ENCODE data around the gene SEMA4F.
"Not testable (repeated sequence)": the region's sequence is repeated elsewhere in the genome, so short reads cannot be mapped to it uniquely, and the experiment has no call there.

SEMA4F gene

GRCh38 chr2:74630454-74630853 is 23.6 kb upstream of the SEMA4F start:
- not testable (repeated sequence) for H3K27ac ChIP-seq (ENCODE audit: low read depth, low read length); H3K27me3 ChIP-seq (ENCODE audit: control insufficient read depth in 5 of 5, insufficient read depth in 4 of 5, low read length in 5 of 5); H3K4me3 ChIP-seq (ENCODE audit: low read depth in 1 of 5, low read length in 5 of 5); H3K4me1 ChIP-seq (ENCODE audit: control insufficient read depth in 5 of 5, insufficient read depth in 5 of 5, low read length in 5 of 5); H3K36me3 ChIP-seq (ENCODE audit: control insufficient read depth in 5 of 5, insufficient read depth in 5 of 5, low read length in 5 of 5); H3K9me3 ChIP-seq (ENCODE audit: control insufficient read depth in 5 of 5, low read length in 5 of 5); H3K9ac ChIP-seq (ENCODE audit: low read length in 5 of 5)

- Histone ChIP-seq H3K4me1 (ENCODE audit: control insufficient read depth in 5 of 5, insufficient read depth in 5 of 5, low read length in 5 of 5) (peaks cover 0 to 5% (median 0%) of the 10 kb centered on the region in 5 donors), H3K36me3 (ENCODE audit: control insufficient read depth in 5 of 5, insufficient read depth in 5 of 5, low read length in 5 of 5) (no peaks in the 10 kb centered on the region), H3K9ac (ENCODE audit: low read length in 5 of 5) (no peak overlapping the region), H3K4me3 (ENCODE audit: low read depth in 1 of 5, low read length in 5 of 5) (no peak overlapping the region), H3K27ac (ENCODE audit: low read depth, low read length) (no peak overlapping the region), H3K9me3 (ENCODE audit: control insufficient read depth in 5 of 5, low read length in 5 of 5) (no peaks in the 10 kb centered on the region), H3K27me3 (ENCODE audit: control insufficient read depth in 5 of 5, insufficient read depth in 4 of 5, low read length in 5 of 5) (no peaks in the 10 kb centered on the region)
Measured at GRCh38 chr2:74632209-74632938, 21.7 kb upstream of the SEMA4F start.

GRCh38 chr2:74632939-74633312 is 21.1 kb upstream of the SEMA4F start:
- H3K9ac ChIP-seq (ENCODE audit: low read length in 5 of 5): no peak overlapping the region
- H3K27me3 ChIP-seq (ENCODE audit: control insufficient read depth in 5 of 5, insufficient read depth in 4 of 5, low read length in 5 of 5): no peaks in the 10 kb centered on the region
- no peak overlapping the region for H3K4me3 ChIP-seq (ENCODE audit: low read depth in 1 of 5, low read length in 5 of 5)
- H3K9me3 ChIP-seq (ENCODE audit: control insufficient read depth in 5 of 5, low read length in 5 of 5): no peaks in the 10 kb centered on the region
- H3K4me1 ChIP-seq (ENCODE audit: control insufficient read depth in 5 of 5, insufficient read depth in 5 of 5, low read length in 5 of 5): peaks cover 0 to 5% (median 0%) of the 10 kb centered on the region in 5 donors
- H3K27ac ChIP-seq (ENCODE audit: low read depth, low read length): no peak overlapping the region
- H3K36me3 ChIP-seq (ENCODE audit: control insufficient read depth in 5 of 5, insufficient read depth in 5 of 5, low read length in 5 of 5): no peaks in the 10 kb centered on the region

GRCh38 chr2:74639550-74639949 is 14.5 kb upstream of the SEMA4F start:
- no peak overlapping the region for H3K9ac ChIP-seq (ENCODE audit: low read length in 5 of 5)
- H3K27me3 ChIP-seq (ENCODE audit: control insufficient read depth in 5 of 5, insufficient read depth in 4 of 5, low read length in 5 of 5): no peaks in the 10 kb centered on the region
- H3K27ac ChIP-seq (ENCODE audit: low read depth, low read length): no peak overlapping the region
- H3K4me3 ChIP-seq (ENCODE audit: low read depth in 1 of 5, low read length in 5 of 5): no peak overlapping the region
- no peaks in the 10 kb centered on the region for H3K4me1 ChIP-seq (ENCODE audit: control insufficient read depth in 5 of 5, insufficient read depth in 5 of 5, low read length in 5 of 5)
- H3K9me3 ChIP-seq (ENCODE audit: control insufficient read depth in 5 of 5, low read length in 5 of 5): no peaks in the 10 kb centered on the region
- H3K36me3 ChIP-seq (ENCODE audit: control insufficient read depth in 5 of 5, insufficient read depth in 5 of 5, low read length in 5 of 5): no peaks in the 10 kb centered on the region

- no peak overlapping the region for H3K27ac ChIP-seq (ENCODE audit: low read depth, low read length)
- H3K9me3 ChIP-seq (ENCODE audit: control insufficient read depth in 5 of 5, low read length in 5 of 5): no peaks in the 10 kb centered on the region
- H3K36me3 ChIP-seq (ENCODE audit: control insufficient read depth in 5 of 5, insufficient read depth in 5 of 5, low read length in 5 of 5): no peaks in the 10 kb centered on the region
- peaks cover 0 to 7% (median 2%) of the 10 kb centered on the region in 5 donors for H3K4me1 ChIP-seq (ENCODE audit: control insufficient read depth in 5 of 5, insufficient read depth in 5 of 5, low read length in 5 of 5)
- H3K4me3 ChIP-seq (ENCODE audit: low read depth in 1 of 5, low read length in 5 of 5): no peak overlapping the region
- H3K27me3 ChIP-seq (ENCODE audit: control insufficient read depth in 5 of 5, insufficient read depth in 4 of 5, low read length in 5 of 5): peaks cover 0 to 13% (median 6%) of the 10 kb centered on the region in 5 donors
- no peak overlapping the region for H3K9ac ChIP-seq (ENCODE audit: low read length in 5 of 5)
Measured at GRCh38 chr2:74645344-74645743, 8.7 kb upstream of the SEMA4F start.

GRCh38 chr2:74646201-74646600 is 7.8 kb upstream of the SEMA4F start:
- Histone ChIP-seq H3K27me3 (ENCODE audit: control insufficient read depth in 5 of 5, insufficient read depth in 4 of 5, low read length in 5 of 5) (peaks cover 0 to 13% (median 6%) of the 10 kb centered on the region in 5 donors), H3K27ac (ENCODE audit: low read depth, low read length) (no peak overlapping the region), H3K9me3 (ENCODE audit: control insufficient read depth in 5 of 5, low read length in 5 of 5) (no peaks in the 10 kb centered on the region), H3K4me1 (ENCODE audit: control insufficient read depth in 5 of 5, insufficient read depth in 5 of 5, low read length in 5 of 5) (peaks cover 0 to 7% (median 2%) of the 10 kb centered on the region in 5 donors), H3K4me3 (ENCODE audit: low read depth in 1 of 5, low read length in 5 of 5) (no peak overlapping the region), H3K36me3 (ENCODE audit: control insufficient read depth in 5 of 5, insufficient read depth in 5 of 5, low read length in 5 of 5) (no peaks in the 10 kb centered on the region), H3K9ac (ENCODE audit: low read length in 5 of 5) (no peak overlapping the region)

GRCh38 chr2:74646834-74647482 is 7.1 kb upstream of the SEMA4F start:
- no peak overlapping the region for H3K9ac ChIP-seq (ENCODE audit: low read length in 5 of 5)
- H3K27me3 ChIP-seq (ENCODE audit: control insufficient read depth in 5 of 5, insufficient read depth in 4 of 5, low read length in 5 of 5): peaks cover 0 to 13% (median 6%) of the 10 kb centered on the region in 5 donors
- H3K36me3 ChIP-seq (ENCODE audit: control insufficient read depth in 5 of 5, insufficient read depth in 5 of 5, low read length in 5 of 5): no peaks in the 10 kb centered on the region
- H3K4me3 ChIP-seq (ENCODE audit: low read depth in 1 of 5, low read length in 5 of 5): no peak overlapping the region
- peaks cover 0 to 7% (median 2%) of the 10 kb centered on the region in 5 donors for H3K4me1 ChIP-seq (ENCODE audit: control insufficient read depth in 5 of 5, insufficient read depth in 5 of 5, low read length in 5 of 5)
- no peaks in the 10 kb centered on the region for H3K9me3 ChIP-seq (ENCODE audit: control insufficient read depth in 5 of 5, low read length in 5 of 5)
- H3K27ac ChIP-seq (ENCODE audit: low read depth, low read length): no peak overlapping the region

- Histone ChIP-seq H3K4me1 (ENCODE audit: control insufficient read depth in 5 of 5, insufficient read depth in 5 of 5, low read length in 5 of 5) (peaks cover 0 to 7% (median 2%) of the 10 kb centered on the region in 5 donors), H3K9me3 (ENCODE audit: control insufficient read depth in 5 of 5, low read length in 5 of 5) (no peaks in the 10 kb centered on the region), H3K36me3 (ENCODE audit: control insufficient read depth in 5 of 5, insufficient read depth in 5 of 5, low read length in 5 of 5) (no peaks in the 10 kb centered on the region), H3K27ac (ENCODE audit: low read depth, low read length) (no peak within 1 kb of the TSS), H3K27me3 (ENCODE audit: control insufficient read depth in 5 of 5, insufficient read depth in 4 of 5, low read length in 5 of 5) (peaks cover 0 to 13% (median 6%) of the 10 kb centered on the region in 5 donors), H3K4me3 (ENCODE audit: low read depth in 1 of 5, low read length in 5 of 5) (peak within 1 kb of the TSS in 2 of 5 donors; percentile 58 to 60), H3K9ac (ENCODE audit: low read length in 5 of 5) (peak within 1 kb of the TSS in 2 of 5 donors; percentile 30 to 64)
Measured at GRCh38 chr2:74648009-74648443, 6.0 kb upstream of the SEMA4F start, which contains the start of gene M1AP. Gene M1AP (minus strand): TSS chr2:74648330. CDS start chr2:74640275, 8,055 bp downstream.

DNA sequence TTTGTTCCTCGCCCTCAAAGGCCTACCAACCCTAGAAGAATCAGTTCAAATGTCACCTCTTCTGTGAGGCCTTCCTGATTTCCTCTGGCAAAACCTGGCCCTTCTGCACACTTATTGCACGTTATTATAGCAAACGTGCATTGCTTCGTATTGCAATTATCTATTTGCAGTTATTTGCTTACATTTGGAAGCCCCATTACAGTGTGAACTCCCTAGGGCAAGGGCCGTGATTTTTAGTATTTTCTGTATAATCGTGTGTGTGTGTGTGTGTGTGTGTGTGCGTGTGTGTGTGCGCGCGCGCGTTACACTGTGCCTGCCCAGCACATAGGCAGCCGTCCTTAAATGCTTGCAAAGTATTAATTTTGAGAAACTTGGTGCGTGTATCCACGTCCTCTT is 460 bp upstream of the SEMA4F start:
- Histone ChIP-seq H3K27me3 (ENCODE audit: control insufficient read depth in 5 of 5, insufficient read depth in 4 of 5, low read length in 5 of 5) (peaks cover 0 to 5% (median 2%) of the 10 kb centered on the region in 5 donors), H3K4me3 (ENCODE audit: low read depth in 1 of 5, low read length in 5 of 5) (peak overlapping the region; percentile 69 to 85 (median 75)), H3K9me3 (ENCODE audit: control insufficient read depth in 5 of 5, low read length in 5 of 5) (no peaks in the 10 kb centered on the region), H3K36me3 (ENCODE audit: control insufficient read depth in 5 of 5, insufficient read depth in 5 of 5, low read length in 5 of 5) (peaks cover 0 to 12% (median 3%) of the 10 kb centered on the region in 5 donors), H3K9ac (ENCODE audit: low read length in 5 of 5) (peak overlapping the region in 3 of 5 donors; percentile 60 to 80 (median 75)), H3K4me1 (ENCODE audit: control insufficient read depth in 5 of 5, insufficient read depth in 5 of 5, low read length in 5 of 5) (peaks cover 3 to 16% (median 14%) of the 10 kb centered on the region in 5 donors), H3K27ac (ENCODE audit: low read depth, low read length) (no peak overlapping the region)

DNA sequence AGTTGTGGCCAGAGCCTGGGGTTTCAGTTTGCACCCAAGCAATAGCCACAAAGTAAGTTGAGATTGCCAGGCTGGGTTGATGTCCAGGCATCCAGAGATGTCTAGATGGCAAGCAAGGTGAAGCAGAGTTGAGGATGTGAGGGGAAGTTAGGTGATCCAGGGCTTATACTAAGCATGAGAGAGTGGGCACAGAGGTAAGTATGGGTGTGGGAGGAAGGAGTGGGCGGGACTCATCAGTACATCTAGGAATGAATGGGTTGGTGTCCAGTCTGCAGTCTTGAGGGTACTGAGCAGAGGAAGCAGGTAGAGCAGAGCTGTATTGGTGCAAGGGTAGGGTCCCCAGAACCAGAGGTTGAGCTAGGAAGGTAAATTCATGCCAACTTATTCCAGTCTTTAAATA is 1.5 kb downstream of the SEMA4F start:
- H3K4me1 ChIP-seq (ENCODE audit: control insufficient read depth in 5 of 5, insufficient read depth in 5 of 5, low read length in 5 of 5): peaks cover 3 to 16% (median 14%) of the 10 kb centered on the region in 5 donors
- H3K27me3 ChIP-seq (ENCODE audit: control insufficient read depth in 5 of 5, insufficient read depth in 4 of 5, low read length in 5 of 5): no peaks in the 10 kb centered on the region
- no peak overlapping the region for H3K9ac ChIP-seq (ENCODE audit: low read length in 5 of 5)
- H3K9me3 ChIP-seq (ENCODE audit: control insufficient read depth in 5 of 5, low read length in 5 of 5): no peaks in the 10 kb centered on the region
- no peak overlapping the region for H3K27ac ChIP-seq (ENCODE audit: low read depth, low read length)
- no peak overlapping the region for H3K4me3 ChIP-seq (ENCODE audit: low read depth in 1 of 5, low read length in 5 of 5)
- peaks cover 3 to 24% (median 7%) of the 10 kb centered on the region in 5 donors for H3K36me3 ChIP-seq (ENCODE audit: control insufficient read depth in 5 of 5, insufficient read depth in 5 of 5, low read length in 5 of 5)
